ENCODE measurements around the gene CDH4. TPM values are rescaled to one million over a fixed set of nuclear protein-coding genes. Genes with fewer than 3 reads are reported as not detected.

CDH4 gene
- polyA plus RNA-seq, 1 experiment: 1.5 TPM

DNA sequence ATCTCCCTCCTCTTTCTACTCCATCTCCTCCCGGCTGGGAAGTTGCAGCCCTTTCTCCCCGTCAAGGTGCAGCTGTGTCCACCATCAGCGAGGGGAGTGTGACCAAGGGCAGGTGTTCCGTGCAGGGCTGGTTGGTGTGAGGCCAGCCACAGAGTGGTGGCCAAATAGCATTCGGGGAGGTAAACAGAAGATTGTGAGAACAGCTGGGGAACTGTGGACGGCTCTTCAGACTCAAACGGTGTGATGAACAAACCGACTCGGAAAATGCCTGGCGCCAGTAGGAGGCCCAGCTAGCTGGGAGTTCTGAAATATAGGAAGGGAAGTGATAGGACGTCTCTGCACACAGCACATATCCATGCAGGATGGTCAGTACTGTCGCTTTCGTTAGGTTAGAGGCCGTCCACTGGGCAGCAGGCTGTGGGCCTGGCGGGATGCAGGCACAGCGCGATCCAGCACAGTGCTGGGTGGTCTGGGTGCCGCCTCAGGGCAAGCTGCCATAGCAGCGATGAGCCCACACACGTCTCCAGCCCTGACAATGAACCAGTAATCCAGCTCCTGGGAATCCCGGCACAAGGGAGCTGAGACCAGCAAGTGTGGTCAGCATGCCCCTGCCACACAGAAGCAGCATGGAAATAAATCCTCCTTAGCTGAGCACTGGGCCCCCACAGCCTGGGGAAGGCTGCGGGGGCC is 555.6 kb downstream of the CDH4 start:
- H3K4me3 ChIP-seq (ENCODE audit: low read depth, low read length): no peak overlapping the region
- H3K27me3 ChIP-seq (ENCODE audit: control insufficient read depth, insufficient read depth, low read length): no peaks in the 10 kb centered on the region; the same call in 1 of the 2 replicates
- no peak for DNase-seq (ENCODE audit: low read depth)
- H3K36me3 ChIP-seq (ENCODE audit: control insufficient read depth, insufficient read depth, low read length): no peaks in the 10 kb centered on the region
- CTCF ChIA-PET: no interaction called here
- TF ChIP-seq, protein P1, sequence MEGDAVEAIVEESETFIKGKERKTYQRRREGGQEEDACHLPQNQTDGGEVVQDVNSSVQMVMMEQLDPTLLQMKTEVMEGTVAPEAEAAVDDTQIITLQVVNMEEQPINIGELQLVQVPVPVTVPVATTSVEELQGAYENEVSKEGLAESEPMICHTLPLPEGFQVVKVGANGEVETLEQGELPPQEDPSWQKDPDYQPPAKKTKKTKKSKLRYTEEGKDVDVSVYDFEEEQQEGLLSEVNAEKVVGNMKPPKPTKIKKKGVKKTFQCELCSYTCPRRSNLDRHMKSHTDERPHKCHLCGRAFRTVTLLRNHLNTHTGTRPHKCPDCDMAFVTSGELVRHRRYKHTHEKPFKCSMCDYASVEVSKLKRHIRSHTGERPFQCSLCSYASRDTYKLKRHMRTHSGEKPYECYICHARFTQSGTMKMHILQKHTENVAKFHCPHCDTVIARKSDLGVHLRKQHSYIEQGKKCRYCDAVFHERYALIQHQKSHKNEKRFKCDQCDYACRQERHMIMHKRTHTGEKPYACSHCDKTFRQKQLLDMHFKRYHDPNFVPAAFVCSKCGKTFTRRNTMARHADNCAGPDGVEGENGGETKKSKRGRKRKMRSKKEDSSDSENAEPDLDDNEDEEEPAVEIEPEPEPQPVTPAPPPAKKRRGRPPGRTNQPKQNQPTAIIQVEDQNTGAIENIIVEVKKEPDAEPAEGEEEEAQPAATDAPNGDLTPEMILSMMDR (IDR thresholded peaks at IDR 0.05; ENCODE audit: insufficient read depth, low read depth, low read length): no peak
- POLR2A ChIA-PET: no interaction called here

- TF ChIP-seq, protein P1 (IDR thresholded peaks at IDR 0.05; ENCODE audit: insufficient read depth, low read depth, low read length): no peak
- no peak for DNase-seq (ENCODE audit: low read depth)
- ChIA-PET POLR2A (no interaction called here), CTCF (no interaction called here)
- no peak overlapping the region for H3K4me3 ChIP-seq (ENCODE audit: low read depth, low read length)
- no peaks in the 10 kb centered on the region for H3K36me3 ChIP-seq (ENCODE audit: control insufficient read depth, insufficient read depth, low read length)
- no peaks in the 10 kb centered on the region; the same call in 1 of the 2 replicates for H3K27me3 ChIP-seq (ENCODE audit: control insufficient read depth, insufficient read depth, low read length)
These were observed 556.4 kb downstream of the CDH4 start for GRCh38 chr20:61808447-61808846.

DNA sequence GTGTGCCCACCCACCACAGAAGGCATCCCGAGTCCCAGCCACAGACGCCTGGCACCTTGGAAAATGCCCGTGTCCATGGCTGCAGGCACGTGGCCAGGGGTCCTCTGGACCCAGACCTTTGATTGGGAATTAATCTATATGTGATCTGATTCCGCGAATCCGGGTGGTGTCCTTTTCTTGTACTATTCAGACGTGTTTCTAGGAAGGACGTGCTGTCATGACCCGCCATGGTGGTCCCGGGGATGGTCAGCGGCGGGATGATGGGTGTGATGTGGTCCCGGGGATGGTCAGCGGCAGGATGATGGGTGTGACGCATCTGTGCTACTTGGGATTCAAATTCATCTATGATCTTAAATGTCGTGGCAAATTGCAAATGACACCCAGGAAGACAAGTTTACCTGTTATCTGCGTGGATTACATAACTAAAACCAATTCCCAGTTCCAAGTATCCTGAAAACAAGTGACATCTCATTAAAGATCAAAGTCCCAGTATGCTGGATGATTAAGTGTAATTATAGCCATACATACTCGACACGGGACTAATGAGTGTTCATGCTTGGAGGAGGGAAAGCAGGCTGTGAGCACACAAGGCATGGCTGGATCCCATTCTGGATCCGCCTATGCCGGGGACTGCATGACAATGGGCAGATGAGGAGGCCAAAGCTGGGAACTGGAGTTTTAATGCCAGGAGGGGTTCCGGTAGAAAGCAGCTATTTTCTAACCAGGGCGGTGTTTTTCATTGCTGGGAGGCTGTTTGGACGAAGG is 557.1 kb downstream of the CDH4 start:
- no peak for DNase-seq (ENCODE audit: low read depth)
- Histone ChIP-seq H3K4me3 (ENCODE audit: low read depth, low read length) (no peak overlapping the region), H3K36me3 (ENCODE audit: control insufficient read depth, insufficient read depth, low read length) (no peaks in the 10 kb centered on the region), H3K27me3 (ENCODE audit: control insufficient read depth, insufficient read depth, low read length) (no peaks in the 10 kb centered on the region; the same call in 1 of the 2 replicates)
- TF ChIP-seq, protein P1 (IDR thresholded peaks at IDR 0.05; ENCODE audit: insufficient read depth, low read depth, low read length): no peak
- POLR2A ChIA-PET: no interaction called here
- CTCF ChIA-PET: no interaction called here

DNA sequence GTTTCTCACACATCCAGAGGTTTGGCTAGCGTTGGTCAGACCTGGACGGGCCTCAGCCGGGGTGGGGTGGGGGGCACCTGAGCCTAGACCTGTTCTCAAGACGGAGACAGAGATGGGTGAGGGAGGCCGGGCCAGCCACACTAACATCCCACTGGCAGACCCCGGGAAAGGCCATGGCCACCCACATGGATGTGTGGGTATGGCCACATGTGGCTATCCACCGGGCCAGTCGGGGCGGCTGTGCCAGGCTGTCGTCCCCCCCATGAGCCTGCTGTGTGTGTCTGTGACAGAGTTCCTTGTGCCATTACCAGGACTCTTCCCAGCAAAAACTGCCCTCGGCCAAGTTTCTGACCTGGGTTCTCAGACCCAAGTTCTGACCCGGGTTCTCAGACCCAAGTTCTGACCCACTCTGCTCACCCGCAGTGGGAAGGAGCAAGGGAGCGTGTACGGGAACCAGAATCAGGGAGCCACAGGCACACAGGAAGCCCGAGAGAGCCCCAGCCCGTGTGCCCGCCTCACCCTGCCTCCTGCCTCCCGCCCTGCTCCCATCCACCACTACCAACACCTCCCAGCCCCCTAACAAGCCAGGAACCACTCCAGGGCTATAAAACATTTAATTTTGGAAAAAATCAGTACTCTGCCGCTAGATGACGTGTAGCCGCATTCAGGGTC is 558.1 kb downstream of the CDH4 start:
- ChIA-PET POLR2A (no interaction called here), CTCF (no interaction called here)
- TF ChIP-seq, protein P1 (IDR thresholded peaks at IDR 0.05; ENCODE audit: insufficient read depth, low read depth, low read length): no peak
- Histone ChIP-seq H3K4me3 (ENCODE audit: low read depth, low read length) (no peak overlapping the region), H3K27me3 (ENCODE audit: control insufficient read depth, insufficient read depth, low read length) (no peaks in the 10 kb centered on the region), H3K36me3 (ENCODE audit: control insufficient read depth, insufficient read depth, low read length) (no peaks in the 10 kb centered on the region)
- DNase-seq (ENCODE audit: low read depth): no peak

DNA sequence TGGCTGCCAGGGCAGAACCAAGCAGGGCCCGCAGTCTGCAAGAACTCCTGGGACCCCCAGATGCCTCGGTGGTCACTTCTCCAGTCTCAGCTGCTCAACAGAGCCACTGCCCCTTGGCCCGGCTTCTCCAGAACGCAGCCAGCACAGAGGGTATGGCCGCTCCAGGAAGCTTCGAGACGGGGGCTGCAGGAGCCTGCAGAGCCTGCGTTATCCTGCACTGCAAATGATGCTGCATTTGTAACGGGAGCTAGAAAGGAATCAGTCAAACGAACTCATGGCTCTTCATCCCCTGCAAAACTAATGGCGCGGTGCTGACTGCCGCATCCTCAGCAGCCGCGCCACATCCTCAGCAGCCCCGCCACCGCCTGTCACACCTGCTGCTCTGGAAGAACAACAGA is 558.7 kb downstream of the CDH4 start:
- CTCF ChIA-PET: interaction anchor here (0.7 kb wide), 1 partner anchor 802 kb away, joined by 9 read pairs; no protein-coding TSS in a partner anchor
- TF ChIP-seq, protein P1 (IDR thresholded peaks at IDR 0.05; ENCODE audit: insufficient read depth, low read depth, low read length): no peak
- POLR2A ChIA-PET: no interaction called here
- Histone ChIP-seq H3K27me3 (ENCODE audit: control insufficient read depth, insufficient read depth, low read length) (no peaks in the 10 kb centered on the region), H3K36me3 (ENCODE audit: control insufficient read depth, insufficient read depth, low read length) (no peaks in the 10 kb centered on the region), H3K4me3 (ENCODE audit: low read depth, low read length) (no peak overlapping the region)
- DNase-seq (ENCODE audit: low read depth): no peak

Data from BJ (cell line).